GM06990 (cell line): Measurements from ENCODE around the gene MYO16.
A peak's percentile ranks its signal among the peaks of the same experiment; 100 is the strongest.

Experiments used
- DNase-seq: peaks from one replicate; pipeline ENCODE4 v3.0.0-alpha.2; 2011; ENCODE audit not compliant: insufficient read length; ENCODE audit errors: extremely low read depth
- H3K27me3 ChIP-seq: replicated peaks from 2 replicates; pipeline ENCODE4 v1.6.0; 2011; ENCODE audit warnings: low read length; ENCODE audit not compliant: control insufficient read depth, insufficient read depth
- H3K36me3 ChIP-seq: 2 replicates; pipeline ENCODE4 v1.5.1; 2011; ENCODE audit warnings: low read length; ENCODE audit not compliant: control insufficient read depth, insufficient read depth
- H3K4me3 ChIP-seq: replicated peaks from 2 replicates; pipeline ENCODE4 v1.5.1; 2011; ENCODE audit warnings: low read depth, mild to moderate bottlenecking, control low read depth, low read length
- TF ChIP-seq, protein P1 (sequence below): IDR thresholded peaks from 2 replicates; pipeline ENCODE4 v1.5.1; 2011; ENCODE audit warnings: low read length, control low read depth, mild to moderate bottlenecking, inconsistent platforms; ENCODE audit not compliant: insufficient read depth, poor library complexity, severe bottlenecking

Gene MYO16

DNA sequence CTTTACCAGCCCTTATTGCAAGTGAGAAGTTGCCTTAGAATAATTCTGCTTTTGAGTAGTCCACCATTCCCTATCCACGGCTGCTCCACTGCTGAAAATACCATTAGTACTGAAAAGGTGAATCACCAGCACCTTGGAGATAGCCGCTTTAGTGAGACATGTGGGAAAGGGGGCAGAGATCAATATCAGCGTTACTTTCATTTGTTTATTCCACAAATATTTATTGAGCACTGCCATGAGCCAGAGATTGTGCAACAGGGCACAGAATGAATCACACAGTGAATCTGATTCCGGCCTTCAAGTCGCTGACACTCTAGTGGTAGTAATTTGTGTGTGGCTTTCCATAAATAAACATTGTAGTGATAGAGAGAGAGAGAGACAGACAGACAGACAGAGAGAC is 31.5 kb upstream of the MYO16 start:
- Histone ChIP-seq H3K36me3 (no peaks in the 10 kb centered on the region), H3K4me3 (no peak overlapping the region), H3K27me3 (no peaks in the 10 kb centered on the region)
- DNase-seq = no peak
- TF ChIP-seq, protein P1, sequence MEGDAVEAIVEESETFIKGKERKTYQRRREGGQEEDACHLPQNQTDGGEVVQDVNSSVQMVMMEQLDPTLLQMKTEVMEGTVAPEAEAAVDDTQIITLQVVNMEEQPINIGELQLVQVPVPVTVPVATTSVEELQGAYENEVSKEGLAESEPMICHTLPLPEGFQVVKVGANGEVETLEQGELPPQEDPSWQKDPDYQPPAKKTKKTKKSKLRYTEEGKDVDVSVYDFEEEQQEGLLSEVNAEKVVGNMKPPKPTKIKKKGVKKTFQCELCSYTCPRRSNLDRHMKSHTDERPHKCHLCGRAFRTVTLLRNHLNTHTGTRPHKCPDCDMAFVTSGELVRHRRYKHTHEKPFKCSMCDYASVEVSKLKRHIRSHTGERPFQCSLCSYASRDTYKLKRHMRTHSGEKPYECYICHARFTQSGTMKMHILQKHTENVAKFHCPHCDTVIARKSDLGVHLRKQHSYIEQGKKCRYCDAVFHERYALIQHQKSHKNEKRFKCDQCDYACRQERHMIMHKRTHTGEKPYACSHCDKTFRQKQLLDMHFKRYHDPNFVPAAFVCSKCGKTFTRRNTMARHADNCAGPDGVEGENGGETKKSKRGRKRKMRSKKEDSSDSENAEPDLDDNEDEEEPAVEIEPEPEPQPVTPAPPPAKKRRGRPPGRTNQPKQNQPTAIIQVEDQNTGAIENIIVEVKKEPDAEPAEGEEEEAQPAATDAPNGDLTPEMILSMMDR = no peak

DNA sequence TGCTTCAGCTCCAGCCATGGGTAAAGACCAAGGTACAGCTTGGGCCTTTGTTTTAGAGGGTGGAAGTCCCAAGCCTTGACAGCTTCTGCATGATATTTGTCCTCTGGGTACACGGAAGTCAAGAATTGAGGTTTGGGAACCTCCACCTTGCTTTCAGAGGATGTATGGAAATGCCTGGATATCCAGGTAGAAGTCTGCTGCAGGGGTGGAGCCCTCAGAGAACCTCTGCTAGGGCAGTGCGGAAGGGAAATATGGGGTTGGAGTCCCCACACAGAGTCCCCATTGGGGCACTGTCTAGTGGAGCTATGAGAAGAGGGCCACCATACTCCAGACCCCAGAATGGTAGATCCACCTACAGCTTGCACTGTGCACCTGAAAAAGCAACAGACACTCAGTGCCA is 23.0 kb upstream of the MYO16 start:
- Histone ChIP-seq H3K4me3 (no peak overlapping the region), H3K36me3 (no peaks in the 10 kb centered on the region), H3K27me3 (no peaks in the 10 kb centered on the region)
- DNase-seq = no peak
- TF ChIP-seq, protein P1 = no peak

DNA sequence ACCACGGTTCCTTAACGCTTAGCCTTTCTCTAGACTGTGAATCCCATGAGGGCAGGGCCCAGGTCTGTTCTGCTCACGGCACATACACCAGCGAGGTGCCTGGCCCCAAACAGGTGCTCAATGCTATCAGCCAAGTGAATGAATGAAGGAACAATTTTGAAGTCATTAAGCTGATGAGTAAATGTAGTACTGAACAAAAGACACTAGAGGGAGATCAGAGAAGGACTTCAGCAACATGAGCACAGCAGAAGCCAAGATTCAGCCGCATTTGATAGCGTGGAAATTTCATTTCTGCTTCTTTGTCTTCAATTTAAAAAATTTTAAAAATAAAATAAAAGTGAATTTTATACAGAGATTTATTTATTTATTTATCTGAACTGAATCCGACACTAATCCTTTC is 20.1 kb upstream of the MYO16 start:
- no peak for DNase-seq
- Histone ChIP-seq H3K27me3 (no peaks in the 10 kb centered on the region), H3K36me3 (no peaks in the 10 kb centered on the region), H3K4me3 (no peak overlapping the region)
- TF ChIP-seq, protein P1 = peak; percentile 25

DNA sequence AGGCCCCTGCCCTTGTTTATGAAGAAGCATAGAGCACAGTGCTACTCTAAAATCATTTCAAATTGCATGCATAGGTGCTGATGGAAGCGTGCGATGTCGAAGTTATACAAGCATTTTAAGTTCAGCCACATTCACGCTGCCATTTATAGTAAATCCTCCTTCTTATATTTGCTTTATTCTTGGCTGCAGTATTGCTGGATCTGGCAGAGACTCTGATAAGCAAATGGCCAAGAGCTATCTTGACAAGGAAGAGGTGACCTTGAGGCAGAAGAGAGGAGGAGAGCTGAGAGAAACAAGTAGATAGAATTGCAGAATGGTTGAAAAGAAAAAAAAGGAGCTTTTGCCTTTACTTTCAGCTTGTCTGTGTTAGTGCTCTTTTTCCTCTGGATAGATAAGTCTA is 18.9 kb upstream of the MYO16 start:
- H3K4me3 ChIP-seq = no peak overlapping the region
- no peak for DNase-seq
- no peaks in the 10 kb centered on the region for H3K27me3 ChIP-seq
- TF ChIP-seq, protein P1 = no peak
- H3K36me3 ChIP-seq = no peaks in the 10 kb centered on the region

DNA sequence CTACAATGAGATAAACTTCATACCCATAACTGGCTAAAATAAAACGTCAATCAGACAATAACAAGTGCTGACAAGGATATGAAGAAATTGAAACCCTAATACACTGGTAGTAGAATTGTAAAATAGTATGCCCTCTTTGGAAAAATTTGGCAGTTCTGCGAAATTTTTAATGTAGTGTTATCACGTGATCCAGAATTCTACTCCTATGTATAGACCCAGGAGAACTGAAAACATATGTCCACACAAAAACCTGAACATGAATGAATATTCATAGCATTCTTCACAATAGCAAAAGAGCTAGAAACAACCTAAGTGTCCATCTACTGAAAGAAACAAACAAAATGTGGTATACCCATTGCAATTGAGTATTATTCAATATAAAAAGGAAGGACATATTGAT is 14.2 kb upstream of the MYO16 start:
- Histone ChIP-seq H3K27me3 (no peaks in the 10 kb centered on the region), H3K36me3 (no peaks in the 10 kb centered on the region), H3K4me3 (no peak overlapping the region)
- no peak for DNase-seq
- TF ChIP-seq, protein P1 = no peak

DNA sequence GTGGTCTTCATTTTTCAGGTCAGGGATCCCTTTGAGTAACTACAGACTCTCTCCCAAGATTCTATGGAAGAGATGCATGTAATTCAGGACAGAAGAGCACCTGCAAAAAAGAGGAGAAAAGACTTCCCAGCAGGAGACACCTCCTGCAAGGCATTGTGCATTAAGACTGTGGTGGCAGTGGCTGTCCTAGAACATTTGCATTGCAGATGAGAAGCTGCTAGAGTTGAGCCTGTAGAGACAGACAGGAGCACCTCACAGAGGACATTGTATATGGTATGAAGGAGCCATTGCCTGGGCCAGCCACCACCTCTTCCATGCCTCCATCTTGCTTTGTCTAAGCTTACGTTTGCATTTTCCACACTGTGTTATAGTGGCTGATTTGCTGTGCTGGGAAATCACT is 11.2 kb upstream of the MYO16 start:
- no peak for DNase-seq
- Histone ChIP-seq H3K4me3 (no peak overlapping the region), H3K36me3 (no peaks in the 10 kb centered on the region), H3K27me3 (no peaks in the 10 kb centered on the region)
- TF ChIP-seq, protein P1 = no peak
